ENCODE data around the gene TIAM2. TPM values are rescaled to one million over a fixed set of nuclear protein-coding genes. Genes with fewer than 3 reads are reported as not detected.
"Not testable (repeated sequence)": the region's sequence is repeated elsewhere in the genome, so short reads cannot be mapped to it uniquely, and the experiment has no call there.

TIAM2 gene
- total RNA-seq, 4 donors from 2014 or later: 8.6 to 17.0 (median 14.8) TPM

DNA sequence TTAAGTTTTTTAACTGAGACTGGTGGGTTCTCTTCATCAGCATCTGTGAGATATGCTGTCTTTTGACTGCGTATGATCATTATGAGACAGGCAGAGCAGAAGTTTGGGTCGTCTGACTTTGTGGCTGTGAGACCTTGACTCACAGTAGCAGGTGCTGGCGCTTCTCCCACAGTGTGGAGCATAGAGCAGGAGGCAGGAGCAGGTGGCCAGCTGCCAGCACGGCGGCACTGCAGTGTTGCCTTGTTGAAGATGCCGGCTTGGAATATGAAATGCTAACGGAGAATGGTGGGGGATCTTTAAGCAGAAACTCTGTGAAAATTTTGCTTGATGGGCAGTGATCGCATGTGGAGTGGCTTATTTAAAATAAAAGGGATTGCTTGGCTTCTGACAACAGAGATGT is 105.0 kb downstream of the TIAM2 start:
- H3K36me3 ChIP-seq: no peaks in the 10 kb centered on the region
- H3K27me3 ChIP-seq: no peaks in the 10 kb centered on the region
- no peaks in the 10 kb centered on the region for H3K9me3 ChIP-seq
- no peak overlapping the region for H3K27ac ChIP-seq (replicated peaks in 1 of 4)
- no peak overlapping the region for H3K4me3 ChIP-seq
- intact Hi-C loops (cut with DNase I): no loop called here
- WGBS: 60% methylated on average over 8 of the region's 8 CpGs
- TF ChIP-seq POLR2A (IDR thresholded peaks at IDR 0.05; ENCODE audit: low read depth) (no peak), EP300 (IDR thresholded peaks at IDR 0.05) (no peak), POLR2AphosphoS5 (IDR thresholded peaks at IDR 0.05) (no peak)
- TF ChIP-seq, protein P1, sequence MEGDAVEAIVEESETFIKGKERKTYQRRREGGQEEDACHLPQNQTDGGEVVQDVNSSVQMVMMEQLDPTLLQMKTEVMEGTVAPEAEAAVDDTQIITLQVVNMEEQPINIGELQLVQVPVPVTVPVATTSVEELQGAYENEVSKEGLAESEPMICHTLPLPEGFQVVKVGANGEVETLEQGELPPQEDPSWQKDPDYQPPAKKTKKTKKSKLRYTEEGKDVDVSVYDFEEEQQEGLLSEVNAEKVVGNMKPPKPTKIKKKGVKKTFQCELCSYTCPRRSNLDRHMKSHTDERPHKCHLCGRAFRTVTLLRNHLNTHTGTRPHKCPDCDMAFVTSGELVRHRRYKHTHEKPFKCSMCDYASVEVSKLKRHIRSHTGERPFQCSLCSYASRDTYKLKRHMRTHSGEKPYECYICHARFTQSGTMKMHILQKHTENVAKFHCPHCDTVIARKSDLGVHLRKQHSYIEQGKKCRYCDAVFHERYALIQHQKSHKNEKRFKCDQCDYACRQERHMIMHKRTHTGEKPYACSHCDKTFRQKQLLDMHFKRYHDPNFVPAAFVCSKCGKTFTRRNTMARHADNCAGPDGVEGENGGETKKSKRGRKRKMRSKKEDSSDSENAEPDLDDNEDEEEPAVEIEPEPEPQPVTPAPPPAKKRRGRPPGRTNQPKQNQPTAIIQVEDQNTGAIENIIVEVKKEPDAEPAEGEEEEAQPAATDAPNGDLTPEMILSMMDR (IDR thresholded peaks at IDR 0.05): no peak
- DNase-seq (ENCODE audit: extremely low spot score): no peak
- no peaks in the 10 kb centered on the region for H3K4me1 ChIP-seq

DNA sequence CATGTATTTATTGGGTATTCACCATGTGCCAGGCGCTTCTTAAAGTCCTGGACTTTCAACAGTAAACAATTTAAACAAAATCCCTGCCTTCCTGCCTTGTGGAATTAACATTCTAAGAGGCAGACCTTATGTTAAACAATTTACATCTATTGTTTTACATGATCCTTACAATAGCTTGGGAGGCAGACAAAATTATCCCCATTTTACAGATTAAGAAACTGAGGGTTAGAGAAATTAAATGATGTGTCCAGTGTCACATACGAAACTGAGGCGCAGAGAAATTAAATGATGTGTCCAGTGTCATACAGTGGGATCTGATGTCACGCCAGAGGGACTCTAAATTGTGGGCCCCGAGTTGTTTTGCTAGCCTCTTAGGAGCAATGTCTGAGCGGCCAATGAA is 105.5 kb downstream of the TIAM2 start:
- TF ChIP-seq EP300 (IDR thresholded peaks at IDR 0.05) (no peak), POLR2A (IDR thresholded peaks at IDR 0.05; ENCODE audit: low read depth) (no peak), POLR2AphosphoS5 (IDR thresholded peaks at IDR 0.05) (no peak)
- TF ChIP-seq, protein P1 (IDR thresholded peaks at IDR 0.05): no peak
- no peaks in the 10 kb centered on the region for H3K36me3 ChIP-seq
- no peak for DNase-seq (ENCODE audit: extremely low spot score)
- no peaks in the 10 kb centered on the region for H3K4me1 ChIP-seq
- H3K4me3 ChIP-seq: no peak overlapping the region
- over 99% methylated on average over 6 of the region's 6 CpGs for WGBS
- intact Hi-C loops (cut with DNase I): no loop called here
- no peaks in the 10 kb centered on the region for H3K27me3 ChIP-seq
- no peak overlapping the region for H3K27ac ChIP-seq (replicated peaks in 1 of 4)
- no peaks in the 10 kb centered on the region for H3K9me3 ChIP-seq

DNA sequence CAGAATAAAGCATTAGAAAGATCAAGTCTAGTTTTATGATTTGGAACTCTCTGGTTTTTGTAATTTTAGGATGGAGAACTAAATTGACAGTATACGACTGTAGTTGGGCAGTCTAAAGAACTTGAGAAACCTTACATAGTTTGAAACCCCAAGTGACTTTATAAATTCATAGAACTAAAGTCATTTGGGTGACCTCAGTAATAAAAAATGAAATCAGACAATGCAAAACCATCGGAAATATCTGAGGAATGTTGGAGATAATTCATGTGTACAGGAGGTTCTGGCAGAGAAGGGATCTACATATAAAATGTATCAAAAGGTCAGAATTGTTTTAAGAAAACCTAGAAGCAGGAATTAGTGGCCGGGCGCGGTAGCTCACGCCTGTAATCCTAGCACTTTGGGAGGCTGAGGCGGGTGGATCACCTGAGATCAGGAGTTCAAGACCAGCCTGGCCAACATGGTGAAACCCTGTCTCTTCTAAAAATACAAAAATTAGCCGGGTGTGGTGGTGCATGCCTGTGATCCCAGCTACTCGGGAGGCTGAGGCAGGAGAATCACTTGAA is 108.0 kb downstream of the TIAM2 start:
- H3K36me3 ChIP-seq; DNase-seq (ENCODE audit: extremely low spot score); intact Hi-C loops (cut with DNase I); H3K27me3 ChIP-seq; H3K4me3 ChIP-seq; H3K9me3 ChIP-seq; H3K27ac ChIP-seq (replicated peaks in 1 of 4); H3K4me1 ChIP-seq: not testable (repeated sequence)
- WGBS: 85% methylated on average over 9 of the region's 9 CpGs

DNA sequence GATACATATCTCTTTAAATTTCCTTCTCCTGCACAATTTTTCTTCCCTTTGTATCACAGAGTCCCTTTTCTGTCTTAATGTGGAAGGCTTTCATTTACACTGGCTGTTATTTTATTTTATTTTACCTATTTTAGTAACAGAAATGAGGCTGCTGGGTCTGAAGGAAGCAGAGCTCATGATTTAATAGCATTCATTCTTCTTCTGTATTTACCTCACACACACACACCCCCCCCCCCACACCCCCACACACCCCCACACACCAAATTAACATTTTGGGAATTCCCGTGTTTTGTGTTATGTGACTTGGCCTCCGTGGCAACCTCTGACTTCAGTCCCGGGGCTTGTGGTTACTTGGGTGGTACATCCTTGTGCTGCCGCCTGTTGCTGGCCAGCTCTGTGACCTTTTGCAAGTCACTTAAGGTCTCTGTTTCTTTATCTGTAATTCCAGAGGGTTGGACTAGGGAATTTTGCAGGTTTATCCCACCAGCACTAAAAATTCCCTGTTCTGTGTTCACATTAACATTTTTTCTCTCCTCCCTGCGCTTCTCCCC is 108.8 kb downstream of the TIAM2 start:
- Histone ChIP-seq H3K27ac (replicated peaks in 1 of 4) (no peak overlapping the region), H3K9me3 (no peaks in the 10 kb centered on the region), H3K4me3 (no peak overlapping the region), H3K4me1 (no peaks in the 10 kb centered on the region), H3K36me3 (no peaks in the 10 kb centered on the region), H3K27me3 (no peaks in the 10 kb centered on the region)
- 46% methylated on average over 5 of the region's 5 CpGs for WGBS
- DNase-seq (ENCODE audit: extremely low spot score): no peak
- intact Hi-C loops (cut with DNase I): no loop called here
- TF ChIP-seq EP300 (IDR thresholded peaks at IDR 0.05) (no peak), POLR2AphosphoS5 (IDR thresholded peaks at IDR 0.05) (no peak), POLR2A (IDR thresholded peaks at IDR 0.05; ENCODE audit: low read depth) (no peak)
- TF ChIP-seq, protein P1 (IDR thresholded peaks at IDR 0.05): no peak

DNA sequence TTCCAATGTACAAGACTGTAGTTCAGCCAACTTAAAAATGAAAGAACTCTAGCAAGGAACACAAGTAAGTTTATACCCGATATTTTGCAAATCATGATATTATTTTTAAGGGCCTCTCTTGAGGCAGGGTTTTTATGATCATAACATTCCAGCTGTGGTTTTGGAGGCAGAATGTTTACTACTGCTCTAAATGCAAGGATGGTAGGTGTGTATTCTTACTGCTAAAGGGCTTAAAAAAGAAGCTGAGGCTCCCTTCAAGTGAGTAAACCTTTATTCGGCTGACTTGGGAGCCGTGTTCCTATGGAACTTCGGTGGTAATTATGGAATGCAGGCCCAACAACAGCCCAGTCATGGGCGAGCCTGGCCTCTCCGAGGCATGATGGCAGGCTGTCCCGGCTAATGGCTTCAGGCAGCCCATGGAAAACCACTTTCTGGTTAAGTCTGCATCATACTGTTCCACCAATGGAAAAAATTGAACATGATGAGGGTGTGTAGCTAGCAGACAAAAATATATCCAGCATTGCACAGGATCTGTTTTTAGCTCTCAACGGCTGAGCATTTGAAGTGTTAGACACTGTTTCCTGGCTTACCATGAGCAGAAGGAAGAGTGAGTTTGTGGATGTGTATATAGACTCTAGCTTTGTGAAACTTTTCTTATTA is 111.5 kb downstream of the TIAM2 start:
- Histone ChIP-seq H3K27me3 (no peaks in the 10 kb centered on the region), H3K4me1 (no peaks in the 10 kb centered on the region), H3K36me3 (no peaks in the 10 kb centered on the region), H3K27ac (replicated peaks in 1 of 4) (no peak overlapping the region), H3K4me3 (no peak overlapping the region), H3K9me3 (no peaks in the 10 kb centered on the region)
- TF ChIP-seq, protein P1 (IDR thresholded peaks at IDR 0.05): no peak
- TF ChIP-seq POLR2A (IDR thresholded peaks at IDR 0.05; ENCODE audit: low read depth) (no peak), POLR2AphosphoS5 (IDR thresholded peaks at IDR 0.05) (no peak), EP300 (IDR thresholded peaks at IDR 0.05) (no peak)
- WGBS: 83% methylated on average over 8 of the region's 8 CpGs
- no peak for DNase-seq (ENCODE audit: extremely low spot score)
- intact Hi-C loops (cut with DNase I): no loop called here

Data from esophagus muscularis mucosa (tissue), 4 donors.